GM19328 (cell line): Measurements from ENCODE around the gene KIF2A.

Source experiments
- ATAC-seq: cut with Tn5 transposase; IDR thresholded peaks from one replicate; pipeline ENCODE4 v1.9.1; 2021; ENCODE audit warnings: mild to moderate bottlenecking, moderate library complexity; ENCODE audit not compliant: unreplicated experiment

KIF2A gene

DNA sequence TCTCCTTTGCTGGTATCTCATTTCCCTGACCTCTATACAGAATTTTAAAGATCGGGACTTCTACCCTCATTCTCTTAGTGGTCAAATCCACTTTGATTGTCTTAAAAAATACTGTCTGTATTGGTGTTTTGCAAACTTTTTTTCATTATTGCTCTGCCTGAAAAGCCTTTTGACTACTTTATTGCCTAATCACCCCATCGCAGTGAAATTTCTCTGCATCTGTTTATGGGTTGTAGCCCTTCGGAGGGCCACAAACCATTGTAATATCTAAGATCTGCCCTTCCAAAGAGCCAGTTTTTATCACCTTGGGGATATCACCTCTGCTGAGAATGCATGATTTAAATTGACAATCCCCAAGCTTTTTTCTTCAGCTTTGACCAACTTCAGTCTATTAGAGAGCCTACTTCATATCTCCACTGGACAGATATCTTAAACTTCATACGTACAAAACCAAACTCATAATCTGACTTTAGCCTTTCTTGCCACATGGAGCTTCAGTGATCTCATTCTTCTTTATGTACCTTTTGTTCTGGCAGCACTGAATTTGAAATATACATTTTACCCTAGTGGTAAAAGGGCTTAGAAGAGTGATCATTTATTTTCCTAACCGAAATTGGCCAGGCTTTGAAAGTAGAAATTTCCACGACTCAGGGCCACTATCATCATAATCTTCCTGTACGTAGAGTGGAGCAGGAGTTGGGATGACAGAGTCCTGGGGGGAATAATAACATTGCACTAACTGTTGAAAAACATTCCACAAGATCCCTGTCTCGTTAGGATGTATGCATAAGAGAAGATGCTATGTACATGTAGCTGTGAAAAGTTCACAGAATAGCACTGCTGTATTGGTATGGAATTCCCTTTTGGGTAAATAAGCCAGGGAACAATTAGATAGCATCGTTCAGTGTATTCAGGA, 21.4 kb downstream of the KIF2A start:
- no peak for ATAC-seq

DNA sequence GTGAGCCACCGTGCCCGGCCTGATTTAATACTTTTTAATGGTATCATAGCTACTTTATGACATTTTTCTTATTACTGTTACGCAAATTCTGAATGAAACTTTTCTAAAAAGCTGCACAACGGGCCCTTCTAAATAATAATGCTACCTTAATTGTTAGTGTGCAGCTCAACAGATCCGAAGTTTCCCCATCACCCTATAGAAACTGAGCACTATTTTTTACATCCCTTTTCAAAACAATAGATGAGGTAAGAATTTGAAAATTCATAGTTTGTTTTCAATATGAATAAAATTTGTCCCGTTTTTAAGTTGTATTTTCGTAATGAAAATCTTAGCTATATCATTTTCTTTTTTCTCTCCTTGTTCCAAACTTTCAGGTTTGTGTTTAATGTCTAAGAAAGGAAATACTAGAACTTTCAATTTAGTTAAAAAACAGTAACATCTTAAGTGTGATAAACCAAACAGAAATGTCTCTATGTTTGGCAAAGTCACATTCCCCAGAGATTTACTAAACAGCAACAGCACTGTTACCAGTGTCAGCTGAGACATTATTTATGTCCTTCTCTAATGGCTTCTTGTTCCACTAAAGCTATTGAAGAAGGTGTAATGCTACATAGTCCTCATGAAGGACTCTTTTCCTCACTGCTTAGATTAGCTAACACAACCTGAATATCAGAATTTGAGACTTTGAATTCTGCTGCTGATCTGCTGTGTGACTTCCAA, 22.9 kb downstream of the KIF2A start:
- no peak for ATAC-seq

DNA sequence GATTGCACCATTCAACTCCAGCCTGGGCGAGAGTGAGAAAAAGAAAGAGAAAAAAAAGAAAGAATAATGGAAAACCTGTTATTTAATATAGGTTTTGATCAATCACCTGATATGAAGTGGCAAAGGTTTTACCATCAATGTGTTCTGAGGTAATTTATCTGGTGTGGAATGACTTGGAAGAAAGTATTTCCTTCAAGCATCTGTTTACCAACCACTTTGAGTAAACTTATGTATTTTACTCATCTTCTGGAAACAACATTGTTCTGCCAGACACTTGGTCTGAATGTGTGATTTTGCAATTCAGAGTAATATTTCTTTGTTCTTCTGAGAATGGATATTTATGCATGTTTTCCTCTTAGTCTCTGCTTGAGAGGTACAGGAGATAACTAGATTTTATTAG, 24.3 kb downstream of the KIF2A start:
- no peak for ATAC-seq

DNA sequence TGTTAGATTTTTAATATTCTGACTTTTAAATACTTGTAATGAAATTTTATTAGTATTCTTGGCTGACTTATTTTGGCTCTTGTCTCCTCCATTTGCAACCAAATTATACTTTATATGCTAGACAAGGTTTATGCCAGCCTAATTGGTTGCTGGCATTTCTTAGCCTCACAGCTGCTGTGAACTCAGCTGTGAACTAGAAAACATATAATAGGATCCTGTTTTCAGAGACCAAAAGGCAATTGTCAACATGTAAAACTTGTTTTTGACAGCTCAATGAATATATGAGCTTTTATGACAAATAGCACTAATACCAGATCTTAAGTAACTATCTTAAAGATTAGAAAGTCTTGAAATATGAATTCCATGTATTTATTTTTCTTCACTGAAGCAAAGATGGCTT, 25.9 kb downstream of the KIF2A start:
- no peak for ATAC-seq

DNA sequence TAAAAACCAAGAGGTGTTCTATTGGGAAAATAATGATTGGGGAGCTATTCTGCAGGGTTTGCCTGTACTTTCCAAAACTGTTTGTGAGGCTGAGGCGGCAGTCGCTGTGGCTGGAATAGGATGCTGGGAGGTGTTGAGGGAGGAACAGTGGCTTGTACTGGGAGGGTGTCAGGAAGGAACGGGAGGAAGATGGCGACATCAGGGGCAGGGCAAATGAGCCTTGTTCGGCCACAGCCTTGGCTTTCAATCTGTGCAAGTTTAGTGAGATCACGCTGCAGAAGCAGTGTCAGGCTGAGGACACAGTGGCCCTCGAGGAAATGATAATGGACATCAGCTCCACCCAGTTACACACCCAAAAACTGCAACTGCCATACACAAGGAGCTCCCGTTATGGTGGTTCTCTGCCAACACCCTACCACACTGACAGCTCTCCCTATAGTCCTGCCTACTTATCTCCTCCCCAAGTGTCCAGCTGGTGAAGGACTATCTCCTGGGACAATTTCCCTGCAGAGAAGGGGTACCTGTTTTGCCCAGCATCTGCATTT, 27.3 kb downstream of the KIF2A start:
- no peak for ATAC-seq

DNA sequence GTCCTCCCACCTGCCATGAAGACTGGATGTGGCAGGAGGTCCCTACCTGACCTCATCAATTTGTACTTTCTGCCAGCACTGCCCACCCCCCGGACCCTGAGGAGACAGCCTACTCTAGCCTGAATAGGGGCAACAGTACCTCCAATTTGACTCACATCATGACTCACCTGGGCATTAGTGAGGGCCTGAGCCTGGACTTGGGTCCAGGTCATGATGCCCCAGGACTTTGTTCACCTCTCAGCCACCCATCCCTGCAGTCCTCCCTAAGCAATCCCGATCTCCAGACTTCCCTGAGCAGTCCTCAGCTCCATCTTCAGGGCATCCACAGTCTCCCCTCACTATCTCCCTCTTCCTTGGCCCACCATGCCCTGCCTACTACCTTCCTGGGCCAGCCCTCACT, 28.1 kb downstream of the KIF2A start:
- no peak for ATAC-seq

DNA sequence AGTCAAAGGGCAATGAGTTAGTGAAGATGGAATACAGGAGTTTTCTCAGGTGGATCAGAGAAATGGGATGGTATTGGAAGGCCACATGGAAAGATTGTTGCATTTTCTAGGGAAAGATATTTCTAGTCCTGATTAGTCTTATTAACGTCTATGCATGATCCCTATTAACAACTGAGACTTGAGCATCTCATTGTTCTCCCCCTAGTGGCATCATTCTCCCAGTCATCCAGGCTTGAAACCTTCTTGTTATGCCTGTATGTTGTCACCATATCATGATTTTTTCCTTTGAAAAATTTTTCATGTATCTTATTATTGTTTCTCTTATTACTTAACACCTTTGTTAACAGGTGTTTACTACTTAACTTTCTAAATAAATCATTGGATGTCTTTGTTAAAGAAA, 34.4 kb downstream of the KIF2A start:
- ATAC-seq: no peak

DNA sequence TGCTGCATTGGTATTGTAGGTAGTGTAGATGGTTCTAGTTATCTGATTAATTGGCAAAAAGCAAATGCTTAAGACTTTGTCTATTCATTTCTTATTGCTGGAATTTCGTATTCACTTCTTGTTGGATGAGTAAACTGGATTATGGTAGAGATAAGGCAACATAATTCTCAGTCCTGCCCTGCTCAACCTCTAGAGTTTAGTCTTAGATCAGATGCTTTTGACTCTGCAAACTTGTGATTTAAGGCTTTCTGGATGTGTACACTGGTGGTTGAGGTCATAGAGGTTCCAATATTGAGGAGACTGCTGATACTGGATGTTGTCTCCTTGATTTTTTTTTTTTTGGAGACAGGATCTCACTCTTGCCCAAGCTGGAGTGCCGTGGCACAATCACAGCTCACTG, 35.0 kb downstream of the KIF2A start:
- ATAC-seq: no peak

DNA sequence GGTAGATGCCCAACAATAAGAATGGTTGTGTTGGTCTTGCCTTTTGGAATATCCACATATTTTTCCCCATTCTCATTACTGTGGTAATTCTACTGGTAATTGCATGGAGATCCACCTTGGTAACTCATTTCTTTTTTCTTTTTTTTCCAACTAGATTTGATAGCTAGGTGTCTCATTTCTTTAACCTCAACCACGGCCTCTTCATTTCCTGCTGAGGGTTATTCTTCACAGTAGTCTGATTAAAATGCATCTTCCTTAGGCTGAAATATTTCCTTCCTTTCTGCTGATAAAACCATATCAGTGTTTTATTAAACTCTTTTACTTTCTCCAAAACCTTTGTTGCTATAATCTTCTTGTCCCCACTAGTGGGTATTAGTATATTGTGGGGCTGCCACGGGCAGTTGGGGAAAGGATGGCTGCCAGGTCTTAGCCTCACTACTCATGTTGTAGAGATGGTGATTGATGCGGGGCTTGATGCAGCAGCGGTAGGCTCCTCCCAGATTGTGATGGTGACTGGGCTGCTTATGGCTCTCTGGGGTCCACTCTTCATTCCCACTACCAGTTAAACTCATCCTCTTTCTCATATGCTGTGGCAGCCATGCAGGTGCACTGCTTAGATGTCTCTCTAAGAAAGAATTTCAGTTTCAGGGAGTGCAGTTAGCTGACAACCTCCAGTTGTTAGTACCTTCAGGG, 35.9 kb downstream of the KIF2A start:
- no peak for ATAC-seq

DNA sequence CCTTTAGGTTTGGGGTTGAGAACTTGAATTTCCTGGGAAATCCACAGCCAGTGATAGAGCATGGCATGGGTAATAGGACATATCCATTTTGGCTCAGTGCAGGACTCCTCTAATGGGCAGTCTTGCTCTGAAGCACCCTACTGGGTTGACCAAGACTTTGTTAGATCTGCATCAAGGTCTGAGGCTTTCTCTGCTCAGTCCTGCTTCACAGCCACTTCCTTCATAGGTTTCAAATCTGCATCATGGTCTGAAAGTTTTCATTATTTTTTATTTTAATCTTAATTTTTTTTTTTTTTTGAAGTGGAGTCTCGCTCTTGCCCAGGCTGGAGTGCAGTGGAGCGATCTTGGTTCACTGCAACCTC, 36.5 kb downstream of the KIF2A start:
- ATAC-seq: no peak

DNA sequence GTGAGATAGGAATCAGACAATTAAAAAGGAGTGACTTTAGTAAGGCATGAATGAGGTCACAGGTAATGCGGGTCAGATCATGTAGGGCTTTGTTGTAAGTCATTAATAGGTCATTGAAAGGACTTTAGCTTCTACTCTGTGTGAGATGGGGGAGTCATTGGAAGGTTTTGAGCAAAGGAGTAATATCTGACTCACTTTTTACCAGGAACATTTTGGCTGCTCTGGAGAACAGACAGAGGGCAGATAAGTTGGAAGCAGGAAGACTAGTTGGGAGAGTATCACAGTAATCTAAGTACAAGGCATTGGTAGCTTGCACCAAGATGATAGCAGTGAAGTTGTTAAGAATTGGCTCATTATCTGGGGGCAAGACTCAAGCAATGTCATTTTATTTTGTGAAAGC, 37.4 kb downstream of the KIF2A start:
- ATAC-seq: no peak

DNA sequence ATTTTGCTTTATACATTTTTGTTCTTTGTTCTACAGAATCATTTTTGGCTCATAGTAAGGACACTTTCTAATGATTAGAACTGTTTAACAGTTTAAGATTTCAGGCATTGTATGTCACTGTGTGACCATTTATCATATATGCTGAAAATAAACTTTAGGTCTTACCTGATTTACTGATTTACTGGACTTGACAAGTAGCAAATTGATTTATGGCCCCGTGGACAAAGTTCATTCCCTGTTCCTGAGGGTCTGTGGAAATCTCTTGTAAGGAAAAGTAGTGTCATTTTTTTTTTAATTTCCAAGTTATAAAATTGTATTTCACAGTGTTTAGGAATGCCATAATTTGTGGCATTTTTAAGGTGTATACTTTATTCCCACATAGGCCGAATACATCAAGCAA, 40.7 kb downstream of the KIF2A start:
- no peak for ATAC-seq

DNA sequence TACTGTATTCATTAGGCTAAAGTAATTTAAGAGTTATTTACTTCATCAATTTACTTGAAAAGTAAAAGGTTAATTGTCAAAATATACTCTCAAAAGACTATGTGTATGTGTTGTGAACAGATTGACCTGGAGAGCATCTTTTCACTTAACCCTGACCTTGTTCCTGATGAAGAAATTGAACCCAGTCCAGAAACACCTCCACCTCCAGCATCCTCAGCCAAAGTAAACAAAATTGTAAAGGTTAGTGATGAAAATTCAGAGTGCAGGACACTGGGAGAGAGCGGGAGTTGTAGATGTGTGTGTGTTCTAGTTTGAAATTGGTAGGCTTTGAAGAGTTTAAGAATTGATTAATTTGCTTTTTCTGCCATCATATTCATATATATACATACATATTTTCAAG, 41.9 kb downstream of the KIF2A start:
- no peak for ATAC-seq

DNA sequence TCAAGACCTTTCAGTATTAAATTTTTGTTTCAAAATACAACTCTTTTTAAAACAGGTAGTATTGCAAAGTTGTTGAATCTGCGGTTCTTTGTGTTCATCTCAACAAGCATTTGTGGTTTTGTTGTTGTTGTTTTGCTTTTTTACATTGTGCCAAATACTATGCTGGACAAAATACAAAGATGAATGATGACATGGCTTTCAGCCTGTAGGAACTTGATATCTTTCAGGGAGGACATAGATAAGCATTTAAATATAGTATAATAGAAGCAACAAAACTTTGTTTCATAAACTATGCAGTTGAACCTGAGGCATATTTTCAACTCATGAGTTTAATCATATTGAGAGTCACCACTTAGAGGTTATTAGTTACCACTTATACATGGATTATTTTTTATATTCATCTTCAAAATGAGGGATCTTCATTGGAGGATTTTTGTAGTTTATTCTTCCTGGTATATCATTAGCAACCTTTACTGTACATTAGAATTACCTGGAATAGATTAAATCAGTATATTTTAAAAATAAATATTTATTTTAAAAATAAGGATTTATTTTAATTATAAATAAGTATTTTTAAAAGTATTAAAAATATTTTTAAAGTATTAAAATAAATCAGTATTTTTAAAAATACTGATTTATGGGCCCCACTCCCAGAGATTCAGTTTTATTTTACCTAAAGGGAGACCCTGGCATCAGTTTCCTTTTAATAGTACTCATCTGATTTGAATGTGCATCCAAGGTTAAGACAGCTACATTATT, 42.9 kb downstream of the KIF2A start:
- no peak for ATAC-seq

DNA sequence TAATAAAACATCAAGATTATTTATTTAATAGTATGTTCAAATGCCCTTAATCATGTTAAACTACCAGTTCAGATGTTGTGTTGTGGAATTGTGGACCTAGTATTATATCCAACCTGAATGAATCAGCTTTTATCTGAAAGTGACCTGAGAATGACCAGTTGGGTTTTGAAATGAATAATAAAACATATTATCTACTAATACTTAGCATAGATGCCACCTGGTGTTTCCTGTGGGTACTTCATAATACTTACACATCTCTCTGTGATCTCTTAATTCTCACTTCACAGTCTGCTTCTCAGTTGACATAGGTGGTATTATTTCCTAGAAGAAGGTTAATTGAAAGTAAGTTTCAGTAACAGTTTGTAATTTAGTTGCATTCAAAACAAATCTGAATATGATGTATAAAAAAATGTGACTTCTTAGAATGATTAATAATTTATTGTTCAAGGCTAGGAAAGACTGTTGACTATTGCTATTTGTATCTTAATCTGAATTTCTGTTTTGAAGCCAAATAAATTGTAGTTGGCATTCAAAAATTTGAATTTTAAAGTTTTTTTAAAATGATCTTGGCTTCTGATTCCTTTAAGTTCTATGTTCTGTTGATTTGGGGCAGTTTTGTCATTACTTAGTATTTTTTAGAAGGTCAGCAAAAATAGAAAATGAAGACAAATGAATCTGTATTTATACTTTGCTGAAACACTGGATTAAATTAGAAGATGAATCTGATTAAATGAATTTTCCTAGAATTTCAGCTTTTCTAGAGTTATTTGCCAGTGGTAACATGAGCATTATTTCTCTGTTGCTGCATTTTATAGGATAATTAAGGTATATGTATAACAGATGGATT, 48.2 kb downstream of the KIF2A start:
- peak; percentile 69 for ATAC-seq

DNA sequence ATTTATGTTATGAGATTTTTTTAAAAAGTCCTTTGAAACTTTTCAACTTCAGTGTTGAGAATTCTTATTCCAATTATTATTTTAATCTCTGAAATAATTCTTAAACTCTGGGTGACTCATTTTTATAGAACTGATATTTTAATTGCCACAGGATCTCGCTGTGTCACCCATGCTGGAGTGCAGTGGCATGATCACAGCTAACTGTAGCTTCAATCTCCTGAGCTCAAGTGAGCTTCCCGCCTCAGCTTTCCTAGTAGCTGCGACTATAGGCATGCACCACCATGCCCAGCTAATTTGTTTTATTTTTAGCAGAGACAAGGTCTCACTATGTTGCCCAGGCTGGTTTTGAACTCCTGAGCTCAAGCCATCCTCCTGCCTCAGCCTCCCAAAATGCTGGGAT, 56.7 kb downstream of the KIF2A start:
- no peak for ATAC-seq

DNA sequence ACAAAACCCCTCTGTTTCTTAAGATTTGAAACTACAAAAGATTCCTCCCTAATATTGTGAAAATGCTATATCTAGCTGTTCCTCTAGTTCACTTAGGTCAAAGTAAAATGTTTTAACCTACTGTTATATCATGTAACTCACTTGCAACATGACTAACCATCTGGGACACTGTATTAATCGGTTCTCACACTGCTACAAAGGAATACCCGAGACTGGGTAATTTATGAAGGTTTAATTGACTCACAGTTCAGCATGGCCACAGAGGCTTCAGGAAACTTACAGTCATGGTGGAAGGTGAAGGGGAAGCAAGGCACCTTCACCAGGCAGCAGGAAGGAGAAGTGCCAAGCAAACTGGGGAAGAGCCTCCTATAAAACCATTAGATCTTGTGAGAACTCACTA, 63.0 kb downstream of the KIF2A start:
- ATAC-seq: no peak

DNA sequence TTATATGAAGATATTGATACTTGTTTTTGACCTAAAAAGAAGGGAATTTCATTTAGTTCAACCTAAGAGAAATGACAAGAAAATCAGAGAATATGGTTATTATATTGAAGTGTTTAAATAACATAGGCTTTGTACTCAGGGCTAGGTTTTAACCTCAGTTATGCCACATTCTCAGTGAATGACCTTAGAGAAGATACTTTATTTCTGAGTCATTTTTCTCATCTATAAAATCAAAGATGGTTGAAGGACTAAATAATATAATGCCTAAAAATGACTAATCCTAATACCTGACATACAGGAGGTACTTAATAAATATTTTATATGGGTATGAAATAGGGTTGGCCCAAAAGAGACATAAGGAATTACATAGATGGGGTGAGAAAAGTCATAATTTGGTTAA, 65.4 kb downstream of the KIF2A start:
- ATAC-seq: no peak

DNA sequence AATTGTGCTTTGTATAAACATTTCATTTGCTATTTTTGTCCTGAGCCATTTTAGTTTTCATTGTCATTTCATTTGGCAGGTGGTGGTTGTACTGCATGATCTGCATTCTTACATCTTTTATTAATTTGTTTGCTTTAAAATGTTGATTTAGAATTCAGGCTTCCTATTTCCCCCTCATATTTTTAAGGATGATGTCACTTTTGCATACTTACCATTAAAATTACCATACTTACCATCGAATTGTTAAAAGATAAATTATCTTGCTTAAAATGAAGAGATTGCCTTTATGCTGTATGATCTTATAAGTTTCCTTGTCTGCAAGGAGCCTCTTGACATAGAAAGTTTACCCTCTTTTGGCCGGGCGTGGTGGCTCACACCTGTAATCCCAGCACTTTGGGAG, 66.6 kb downstream of the KIF2A start:
- no peak for ATAC-seq

DNA sequence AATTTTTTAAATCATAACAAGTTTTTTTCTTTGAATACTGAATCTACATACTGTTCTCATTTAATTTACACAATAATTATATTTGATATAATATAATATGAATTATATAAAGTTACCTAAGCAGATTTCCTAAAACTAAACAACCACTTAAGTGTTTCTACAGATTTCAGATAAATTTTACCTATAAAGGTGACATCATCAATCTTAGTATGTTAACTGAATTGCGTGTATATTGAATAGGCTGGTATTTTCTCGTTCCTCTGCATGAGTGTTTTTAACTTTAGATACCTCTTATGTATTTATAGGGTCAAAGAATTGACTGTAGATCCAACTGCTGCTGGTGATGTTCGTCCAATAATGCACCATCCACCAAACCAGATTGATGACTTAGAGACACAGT, 67.4 kb downstream of the KIF2A start:
- no peak for ATAC-seq
